IMR-90 (cell line): ENCODE data around the gene CDC26. TPM values are rescaled to one million over a fixed set of nuclear protein-coding genes. Genes with fewer than 3 reads are reported as not detected.
A peak's percentile ranks its signal among the peaks of the same experiment; 100 is the strongest.

ENCODE experiments used
- ATAC-seq: fragments of 200-7000 bp; cut with Tn5 transposase; 2 replicates; pipeline ENCODE4 v1.9.1; 2020; ENCODE audit warnings: low read depth, mild to moderate bottlenecking, moderate library complexity
- BruUV-seq: library from RNA; stranded (reverse); fragments of 400-500 nt; replicated peaks from 2 replicates; lab custom pipeline; 2021; lab: Mats Ljungman, UMichigan
- CTCF ChIA-PET: fragments of 300-600 bp; formaldehyde crosslinking; extraction: SDS; loops from one replicate; lab custom pipeline; 2021; ENCODE audit warnings: antibody characterized with exemption; lab: Yijun Ruan, JAX
- POLR2A ChIA-PET: fragments of 300-600 bp; sonication (Branson Sonifier 250); formaldehyde crosslinking; loops from one replicate; lab custom pipeline; 2022; ENCODE audit warnings: antibody characterized with exemption; ENCODE audit not compliant: unreplicated experiment; lab: Charles Lee
- DNase-seq: peaks from one replicate; pipeline ENCODE4 v3.0.0; 2013
- H2AFZ ChIP-seq: replicated peaks from 2 replicates; pipeline ENCODE3; 2013; ENCODE audit warnings: low read length, mild to moderate bottlenecking; ENCODE audit not compliant: poor library complexity
- H2AK5ac ChIP-seq: 2 replicates; pipeline ENCODE4 v1.6.1; 2013; ENCODE audit warnings: low read depth, low read length, inconsistent platforms
- H2AK9ac ChIP-seq: replicated peaks from 2 replicates; pipeline ENCODE3; 2013; ENCODE audit warnings: mild to moderate bottlenecking, low read depth, low read length, moderate library complexity; ENCODE audit not compliant: poor library complexity
- H2BK120ac ChIP-seq: 2 replicates; pipeline ENCODE4 v1.6.1; 2013; ENCODE audit warnings: low read depth, low read length, inconsistent platforms
- H2BK15ac ChIP-seq: 3 replicates; pipeline ENCODE4 v1.6.1; 2013; ENCODE audit warnings: low read depth, low read length, inconsistent platforms
- H2BK20ac ChIP-seq: 2 replicates; pipeline ENCODE4 v1.6.1; 2013; ENCODE audit warnings: low read depth, mild to moderate bottlenecking, inconsistent platforms, low read length, moderate library complexity
- H2BK5ac ChIP-seq: 2 replicates; pipeline ENCODE4 v1.6.1; 2013; ENCODE audit warnings: mild to moderate bottlenecking, low read depth, low read length, inconsistent platforms; ENCODE audit not compliant: poor library complexity, severe bottlenecking
- H3K14ac ChIP-seq: replicated peaks from 2 replicates; pipeline ENCODE4 v1.6.1; 2013; ENCODE audit warnings: low read depth, low read length, inconsistent platforms
- H3K18ac ChIP-seq: 2 replicates; pipeline ENCODE4 v1.6.1; 2013; ENCODE audit warnings: low read depth, low read length, control low read depth
- H3K23ac ChIP-seq: 2 replicates; pipeline ENCODE4 v1.6.1; 2013; ENCODE audit warnings: low read depth, low read length, inconsistent platforms
- H3K27ac ChIP-seq: 2 replicates; pipeline ENCODE4 v1.5.1; 2013; ENCODE audit warnings: mild to moderate bottlenecking, control low read depth, low read length; ENCODE audit not compliant: insufficient read depth
- H3K27me3 ChIP-seq: 2 replicates; pipeline ENCODE4 v1.6.1; 2013; ENCODE audit warnings: low read length; ENCODE audit not compliant: control insufficient read depth, insufficient read depth
- H3K36me3 ChIP-seq: 2 replicates; pipeline ENCODE4 v1.6.1; 2013; ENCODE audit warnings: low read length, mixed read lengths; ENCODE audit not compliant: control insufficient read depth, insufficient read depth
- H3K4ac ChIP-seq: 2 replicates; pipeline ENCODE4 v1.6.1; 2013; ENCODE audit warnings: low read depth, low read length, inconsistent platforms
- H3K4me1 ChIP-seq: 2 replicates; pipeline ENCODE4 v1.6.1; 2013; ENCODE audit warnings: low read length, mixed read lengths; ENCODE audit not compliant: control insufficient read depth, insufficient read depth
- H3K4me2 ChIP-seq: 2 replicates; pipeline ENCODE4 v1.6.1; 2013; ENCODE audit warnings: low read depth, mild to moderate bottlenecking, control low read depth, low read length, moderate library complexity
- H3K4me3 ChIP-seq: 2 replicates; pipeline ENCODE4 v1.5.1; 2013; ENCODE audit warnings: low read depth, mild to moderate bottlenecking, control low read depth, low read length, moderate library complexity; ENCODE audit not compliant: insufficient read depth
- H3K56ac ChIP-seq: 2 replicates; pipeline ENCODE4 v1.6.1; 2013; ENCODE audit warnings: low read length, inconsistent platforms; ENCODE audit not compliant: insufficient read depth; ENCODE audit errors: extremely low read depth
- H3K79me1 ChIP-seq, 2 experiments: 2 replicates each; pipeline ENCODE4 v1.6.1; 2013; ENCODE audit warnings: low read length in 2 of 2, inconsistent platforms in 1 of 2, low read depth in 1 of 2
- H3K9ac ChIP-seq: 2 replicates; pipeline ENCODE4 v1.6.1; 2013; ENCODE audit warnings: low read depth, low read length, control low read depth
- H3K9me1 ChIP-seq: 2 replicates; pipeline ENCODE4 v1.6.1; 2013; ENCODE audit warnings: low read length, inconsistent platforms; ENCODE audit not compliant: insufficient read depth
- H3K9me3 ChIP-seq: 2 replicates; pipeline ENCODE4 v1.6.1; 2013; ENCODE audit warnings: low read length; ENCODE audit not compliant: control insufficient read depth, insufficient read depth
- H4K20me1 ChIP-seq: 2 replicates; pipeline ENCODE4 v1.6.1; 2013; ENCODE audit warnings: low read length, inconsistent platforms; ENCODE audit not compliant: insufficient read depth
- H4K5ac ChIP-seq: 2 replicates; pipeline ENCODE4 v1.6.1; 2013; ENCODE audit warnings: mild to moderate bottlenecking, low read depth, low read length, control low read depth
- H4K8ac ChIP-seq, 2 experiments: 2 replicates each; pipeline ENCODE4 v1.6.1; 2013; ENCODE audit warnings: low read depth in 2 of 2, low read length in 2 of 2, control low read depth in 1 of 2, inconsistent platforms in 1 of 2
- H4K91ac ChIP-seq: 2 replicates; pipeline ENCODE4 v1.6.1; 2013; ENCODE audit warnings: low read depth, low read length, inconsistent platforms; ENCODE audit not compliant: insufficient read depth
- BHLHE40 ChIP-seq: fragments of 150-350 bp; IDR thresholded peaks from 2 replicates; pipeline ENCODE4 v1.6.1; 2016; ENCODE audit warnings: mild to moderate bottlenecking, low read depth, low read length
- CEBPB ChIP-seq: IDR thresholded peaks from 2 replicates; pipeline ENCODE4 v1.6.1; 2012; ENCODE audit warnings: low read depth, low read length, improper control_type of control experiment
- CHD1 ChIP-seq: IDR thresholded peaks from 2 replicates; pipeline ENCODE4 v1.6.1; 2012; ENCODE audit warnings: low read depth, low read length, improper control_type of control experiment
- MAZ ChIP-seq: IDR thresholded peaks from 2 replicates; pipeline ENCODE4 v1.6.1; 2012; ENCODE audit warnings: low read depth, mild to moderate bottlenecking, low read length, improper control_type of control experiment, moderate library complexity, borderline replicate concordance
- NFE2L2 ChIP-seq: fragments of 150-350 bp; IDR thresholded peaks from 2 replicates; pipeline ENCODE4 v1.6.1; 2016; ENCODE audit warnings: low read depth, mild to moderate bottlenecking, low read length
- POLR2A ChIP-seq: IDR thresholded peaks from 2 replicates; pipeline ENCODE4 v1.6.1; 2012; ENCODE audit warnings: mild to moderate bottlenecking, low read depth, low read length
- RAD21 ChIP-seq: IDR thresholded peaks from 2 replicates; pipeline ENCODE4 v1.6.1; 2012; ENCODE audit warnings: low read length, improper control_type of control experiment
- WGBS, 2 experiments: methylation state at CpG; one replicate each; pipeline versions ENCODE4 v1.1.5 to v1.1.7; 2013; ENCODE audit warnings: missing lambda C conversion rate in 2 of 2; ENCODE audit not compliant: insufficient read length in 1 of 2; ENCODE audit errors: extremely low coverage in 2 of 2; 5-methylcytosine and 5-hydroxymethylcytosine counted together
- dilution Hi-C: fragments of 300-500 bp; cut with HindIII; formaldehyde crosslinking; loops from one replicate; pipeline ENCODE4 v1.14.3; 2018; ENCODE audit warnings: low sequenced_read_pairs; ENCODE audit not compliant: unreplicated experiment
- in situ Hi-C: fragments of 300-500 bp; cut with MboI; formaldehyde crosslinking; loops from 3 replicates; pipeline ENCODE4 v1.14.3; 2019; ENCODE audit warnings: low sequenced_read_pairs, inconsistent platforms, mixed read lengths
- intact Hi-C: fragments of 100-400 bp; cut with micrococcal nuclease; formaldehyde crosslinking; loops from 2 replicates; pipeline ENCODE4 v1.10.0; 2022
- polyA plus RNA-seq, 3 experiments: library from polyadenylated mRNA; depleted of rRNA; stranded (reverse); fragments of >200 nt; gene quantifications; 2 replicates each; pipeline ENCODE4 v1.2.3, GENCODE V29; 2012; ENCODE audit warnings: low replicate concordance in 1 of 3
- total RNA-seq: library from RNA; depleted of rRNA; stranded (reverse); fragments of >200 nt; gene quantifications from 2 replicates; pipeline ENCODE4 v1.2.3, GENCODE V29; 2012
- TF ChIP-seq, protein P1 (sequence below): fragments of 150-350 bp; IDR thresholded peaks from 2 replicates; pipeline ENCODE4 v1.6.1; 2016; ENCODE audit warnings: low read depth, mild to moderate bottlenecking, low read length, moderate library complexity, borderline replicate concordance

Gene CDC26
- total and polyA plus RNA-seq, 2 of the 4 experiments (the other 2 are of a cell fraction), result 16.5 to 32.7 TPM

DNA sequence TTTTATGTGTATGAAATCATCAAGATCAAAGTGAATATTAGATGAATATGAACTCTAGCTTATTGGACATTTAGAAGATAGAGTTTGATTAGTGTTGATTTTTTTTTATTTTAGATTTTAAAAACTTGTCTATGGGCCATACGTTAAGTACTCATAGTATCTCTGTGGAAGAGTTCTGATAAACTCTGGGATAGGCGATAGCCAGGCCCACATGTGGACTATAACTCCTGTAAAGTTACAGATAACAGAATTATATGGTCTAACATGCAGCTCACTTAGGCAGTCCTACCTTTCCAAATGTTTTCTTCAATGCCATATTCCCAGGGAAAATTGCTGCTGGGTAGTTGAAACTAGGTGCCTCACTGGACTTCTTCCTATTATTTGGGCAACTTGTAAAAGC, 43.7 kb downstream of the CDC26 start:
- TF ChIP-seq, protein P1, sequence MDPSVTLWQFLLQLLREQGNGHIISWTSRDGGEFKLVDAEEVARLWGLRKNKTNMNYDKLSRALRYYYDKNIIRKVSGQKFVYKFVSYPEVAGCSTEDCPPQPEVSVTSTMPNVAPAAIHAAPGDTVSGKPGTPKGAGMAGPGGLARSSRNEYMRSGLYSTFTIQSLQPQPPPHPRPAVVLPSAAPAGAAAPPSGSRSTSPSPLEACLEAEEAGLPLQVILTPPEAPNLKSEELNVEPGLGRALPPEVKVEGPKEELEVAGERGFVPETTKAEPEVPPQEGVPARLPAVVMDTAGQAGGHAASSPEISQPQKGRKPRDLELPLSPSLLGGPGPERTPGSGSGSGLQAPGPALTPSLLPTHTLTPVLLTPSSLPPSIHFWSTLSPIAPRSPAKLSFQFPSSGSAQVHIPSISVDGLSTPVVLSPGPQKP, result no peak
- TF ChIP-seq BHLHE40 (no peak), CEBPB (no peak), CHD1 (no peak), MAZ (no peak), RAD21 (no peak), POLR2A (no peak), NFE2L2 (no peak)
- CTCF ChIA-PET, result interaction anchor here (0.5 kb wide), 1 partner anchor 234 kb away, joined by 3 read pairs; no protein-coding TSS in a partner anchor
- Histone ChIP-seq H3K4me3 (no peak overlapping the region), H4K8ac (no peak overlapping the region), H3K9me1 (peaks cover 11% of the 10 kb centered on the region; the same call in 1 of the 2 replicates), H3K14ac (no peak overlapping the region), H4K91ac (no peak overlapping the region), H2BK20ac (no peak overlapping the region), H2BK120ac (peak overlapping the region; percentile 14; the same call in 1 of the 2 replicates), H4K5ac (no peak overlapping the region), H2BK5ac (no peak overlapping the region), H3K27ac (no peak overlapping the region), H3K9me3 (no peaks in the 10 kb centered on the region), H3K4me2 (no peak overlapping the region), H2AFZ (no peak overlapping the region), H3K4ac (no peak overlapping the region), H3K9ac (no peak overlapping the region), H3K18ac (no peak overlapping the region), H3K4me1 (peaks cover 4% of the 10 kb centered on the region), H2AK9ac (no peak overlapping the region), H3K36me3 (peaks cover 2% of the 10 kb centered on the region), H4K20me1 (peaks cover 32% of the 10 kb centered on the region), H2AK5ac (no peak overlapping the region; the same call in 1 of the 2 replicates), H3K79me1 (peaks cover 32 to 57% of the 10 kb centered on the region in 2 experiments), H3K27me3 (no peaks in the 10 kb centered on the region), H3K23ac (no peak overlapping the region), H3K56ac (no peak overlapping the region), H2BK15ac (no peak overlapping the region)
- in situ Hi-C loops (no loop called here), dilution Hi-C loops (no loop called here), intact Hi-C loops (no loop called here)
- WGBS, 2 experiments, result no CpG with 5 or more reads among the region's 2 CpGs
- DNase-seq (no peak), ATAC-seq (no peak)
- POLR2A ChIA-PET, result no interaction called here
- no TSS peak for BruUV-seq
